Stimulated activated naive CD8-positive, alpha-beta T cell treated with anti-CD3 and anti-CD28 coated beads, Interleukin-15, amount 100 ng/mL, for 72 hours (primary cell): Measurements from ENCODE around the gene ZNF81.
"Not testable (repeated sequence)": the region's sequence is repeated elsewhere in the genome, so short reads cannot be mapped to it uniquely, and the experiment has no call there.

Source experiments
- ATAC-seq: fragments of 150-1000 bp; cut with Tn5 transposase; 2 replicates; pipeline ENCODE4 v1.10.0; 2021; ENCODE audit warnings: mild to moderate bottlenecking, moderate library complexity
- DNase-seq, 2 donors: peaks; one replicate each; pipeline ENCODE4 v3.0.0; 2021 to 2022
- H3K27ac Mint-ChIP-seq, 2 donors: one replicate each; pipeline ENCODE4 v1.8.0; 2022; ENCODE audit warnings: mild to moderate bottlenecking in 2 of 2, mixed read lengths in 2 of 2, moderate library complexity in 2 of 2
- H3K27me3 Mint-ChIP-seq: one replicate; pipeline ENCODE4 v1.8.0; 2022; ENCODE audit warnings: mixed read lengths
- H3K4me1 Mint-ChIP-seq: one replicate; pipeline ENCODE4 v1.8.0; 2022; ENCODE audit warnings: mild to moderate bottlenecking, mixed read lengths
- H3K4me3 Mint-ChIP-seq, 2 donors: one replicate each; pipeline ENCODE4 v1.8.0; 2022; ENCODE audit warnings: mild to moderate bottlenecking in 2 of 2, mixed read lengths in 2 of 2, moderate library complexity in 1 of 2
- H3K9me3 Mint-ChIP-seq, 2 donors: one replicate each; pipeline ENCODE4 v1.8.0; 2022; ENCODE audit warnings: mixed read lengths in 2 of 2

The ZNF81 gene

DNA sequence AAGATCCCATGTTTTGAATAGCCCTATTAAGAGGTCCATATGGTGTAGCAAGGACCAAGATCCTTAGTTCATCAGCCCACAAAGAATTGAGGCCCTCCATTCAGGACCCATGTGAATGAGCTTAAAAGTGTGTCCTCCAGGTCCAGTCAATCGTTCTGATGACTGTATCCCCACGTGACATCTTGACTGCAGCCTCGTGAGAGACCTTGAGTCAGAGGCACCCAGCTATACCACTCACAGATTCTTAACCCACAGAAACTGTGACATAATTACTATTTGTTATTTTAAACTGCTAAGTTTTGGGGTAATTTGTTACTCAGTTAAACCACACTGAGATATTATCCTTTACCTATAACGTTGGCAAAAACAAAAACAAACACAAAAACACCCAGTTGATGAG is 104.7 kb downstream of the ZNF81 start:
- H3K27ac Mint-ChIP-seq: no peak overlapping the region
- H3K9me3 Mint-ChIP-seq: peaks cover 0 to 9% of the 10 kb centered on the region in 2 donors
- ATAC-seq: no peak
- DNase-seq: no peak
- no peak overlapping the region for H3K4me3 Mint-ChIP-seq
- peaks cover 8% of the 10 kb centered on the region for H3K4me1 Mint-ChIP-seq
- H3K27me3 Mint-ChIP-seq: no peaks in the 10 kb centered on the region

DNA sequence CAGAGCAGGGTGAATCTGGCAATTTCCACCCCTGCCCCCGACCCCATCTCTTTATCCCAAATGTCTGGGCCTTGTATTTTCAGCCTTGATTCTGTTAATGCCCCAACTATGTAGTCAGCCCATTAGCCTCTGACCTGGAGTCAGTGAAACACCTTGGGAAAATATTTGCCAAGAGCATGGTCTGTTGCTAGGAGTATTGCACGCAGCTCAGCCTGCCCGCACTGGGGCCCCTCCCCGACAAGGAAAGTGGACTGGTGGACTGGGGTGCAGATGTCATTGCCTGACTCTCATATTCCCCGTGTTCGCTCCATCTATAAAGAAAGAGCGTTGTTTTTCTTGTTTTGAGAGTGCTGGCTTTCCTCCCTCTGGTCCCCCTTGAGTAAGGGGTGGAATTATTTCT is 118.6 kb downstream of the ZNF81 start:
- not testable (repeated sequence) for H3K27ac Mint-ChIP-seq, ATAC-seq, DNase-seq, H3K4me1 Mint-ChIP-seq, H3K27me3 Mint-ChIP-seq, H3K4me3 Mint-ChIP-seq
- peaks cover 0 to 10% of the 10 kb centered on the region in 2 donors for H3K9me3 Mint-ChIP-seq

DNA sequence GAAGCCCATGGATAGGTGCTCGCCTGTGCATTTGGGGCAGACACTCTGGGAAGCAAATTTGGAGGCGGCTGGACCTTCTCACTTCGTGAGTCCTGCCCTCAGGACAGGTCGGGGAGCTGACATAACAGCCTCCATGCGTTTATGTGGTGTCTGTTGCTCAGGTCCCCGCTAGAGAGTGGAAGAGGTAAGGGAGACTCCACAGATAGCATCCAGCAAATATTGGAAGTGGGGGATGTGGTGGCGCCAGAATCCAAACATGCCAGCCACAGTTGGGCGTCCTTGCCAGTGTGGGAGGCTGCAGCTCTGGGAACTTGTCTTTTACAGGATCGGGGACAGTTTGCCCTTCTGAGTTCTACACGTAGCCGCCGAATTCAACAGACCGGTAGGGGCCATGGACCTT is 119.3 kb downstream of the ZNF81 start:
- Mint-ChIP-seq H3K4me1 (no peaks in the 10 kb centered on the region), H3K27ac (no peak overlapping the region), H3K27me3 (no peaks in the 10 kb centered on the region), H3K9me3 (peaks cover 0 to 3% of the 10 kb centered on the region in 2 donors), H3K4me3 (no peak overlapping the region)
- ATAC-seq: no peak
- DNase-seq: no peak

DNA sequence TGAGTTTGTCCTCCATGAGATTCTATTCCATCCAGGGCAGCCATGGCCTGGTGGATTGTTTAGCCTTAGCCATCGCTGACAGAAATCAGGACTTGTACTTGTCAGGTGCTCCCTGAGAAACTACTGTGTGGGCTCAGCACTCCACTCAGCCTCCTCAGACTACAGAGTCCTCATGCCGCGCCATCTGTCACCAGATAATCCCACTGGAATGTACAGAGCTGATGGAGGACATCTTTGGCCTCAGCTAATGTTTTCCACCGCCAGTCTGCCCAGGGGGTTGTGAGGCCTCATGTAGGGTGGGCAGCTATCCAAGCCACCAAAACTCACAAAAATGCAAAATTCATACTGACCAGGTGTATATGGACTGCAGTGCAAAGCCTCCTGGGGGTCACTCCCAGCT is 121.5 kb downstream of the ZNF81 start:
- ATAC-seq, H3K27me3 Mint-ChIP-seq, H3K4me3 Mint-ChIP-seq: not testable (repeated sequence)

DNA sequence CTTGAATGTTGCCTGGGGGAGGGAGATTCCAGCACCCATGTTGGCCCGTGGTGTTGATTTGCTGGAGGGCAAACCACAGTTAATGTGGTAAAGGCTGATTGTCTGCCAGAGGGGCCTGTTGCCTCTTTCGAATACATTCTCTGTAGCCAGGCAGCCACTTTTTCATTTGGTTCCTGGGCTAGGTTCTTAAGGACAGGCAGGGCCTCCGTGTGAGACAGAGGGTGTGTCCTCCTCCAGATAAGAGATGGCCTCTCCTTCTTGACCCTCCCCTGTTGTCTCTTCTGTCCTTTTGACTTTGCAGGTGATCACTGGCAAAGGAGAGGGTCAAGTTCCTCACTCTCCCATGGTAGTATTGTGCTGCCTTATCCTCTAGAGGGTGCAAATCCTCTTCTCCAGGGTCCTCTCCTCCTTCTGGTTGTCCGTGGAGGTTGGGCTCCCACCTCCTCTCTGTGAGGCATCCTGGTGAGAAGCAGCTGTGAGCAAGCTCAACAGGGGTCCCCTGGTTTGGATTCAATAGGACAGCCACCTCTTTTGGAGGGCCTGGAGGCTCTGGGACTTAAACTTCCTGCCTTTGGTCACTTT is 122.2 kb downstream of the ZNF81 start:
- ATAC-seq (peak; percentile 79), DNase-seq (peak; percentile 13 to 19)
- no peak overlapping the region for H3K4me3 Mint-ChIP-seq
- H3K9me3 Mint-ChIP-seq: no peaks in the 10 kb centered on the region
- H3K27ac Mint-ChIP-seq: no peak overlapping the region
- no peaks in the 10 kb centered on the region for H3K27me3 Mint-ChIP-seq
- no peaks in the 10 kb centered on the region for H3K4me1 Mint-ChIP-seq

More for the DNA sequence above, 121.5 kb downstream of the ZNF81 start:
- DNase-seq, H3K4me1 Mint-ChIP-seq, H3K9me3 Mint-ChIP-seq, H3K27ac Mint-ChIP-seq: not testable (repeated sequence)

DNA sequence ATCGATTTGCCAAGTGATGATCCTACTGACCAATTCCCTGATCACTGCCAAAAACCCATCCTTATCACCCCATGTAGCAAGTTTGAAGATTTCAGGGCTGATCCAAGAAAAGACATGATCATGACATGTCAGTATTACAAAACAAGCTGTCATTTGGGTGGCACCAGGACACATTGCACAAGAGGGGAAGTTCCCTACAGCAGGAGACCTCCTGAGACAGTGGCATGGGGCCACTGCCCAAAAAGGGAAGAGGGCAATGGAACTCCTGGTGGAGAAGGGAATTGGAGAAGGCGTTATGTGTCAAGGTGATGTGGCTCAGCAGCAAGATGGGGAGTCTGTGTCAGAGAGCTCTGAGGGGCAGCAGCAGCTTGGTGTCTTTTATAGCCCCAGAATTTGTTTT is 123.7 kb downstream of the ZNF81 start:
- ATAC-seq (no peak), DNase-seq (no peak)
- H3K4me3 Mint-ChIP-seq: no peak overlapping the region
- H3K4me1 Mint-ChIP-seq: no peaks in the 10 kb centered on the region
- H3K27ac Mint-ChIP-seq: peak overlapping the region in 1 of 2 donors; percentile 5
- peaks cover 5 to 7% of the 10 kb centered on the region in 2 donors for H3K9me3 Mint-ChIP-seq
- no peaks in the 10 kb centered on the region for H3K27me3 Mint-ChIP-seq

DNA sequence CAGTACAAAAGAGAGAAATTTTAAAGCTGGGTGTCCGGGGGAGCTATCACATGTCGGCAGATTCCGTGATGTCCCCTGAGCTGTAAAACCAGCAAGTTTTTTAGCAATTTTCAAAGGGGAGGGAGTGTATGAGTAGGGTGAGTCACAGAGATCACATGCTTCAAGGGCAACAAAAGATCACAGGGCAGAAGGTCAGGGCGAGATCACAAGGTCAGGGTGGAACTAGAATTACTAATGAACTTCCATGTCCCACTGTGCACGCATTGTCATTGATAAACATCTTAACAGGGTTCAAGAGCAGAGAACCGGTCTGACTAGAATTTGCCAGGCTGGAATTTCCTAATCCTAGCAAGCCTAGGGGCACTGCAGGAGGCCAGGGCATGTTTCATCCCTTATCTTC is 125.1 kb downstream of the ZNF81 start:
- not testable (repeated sequence) for H3K4me3 Mint-ChIP-seq, H3K27ac Mint-ChIP-seq, ATAC-seq, H3K9me3 Mint-ChIP-seq, H3K4me1 Mint-ChIP-seq, DNase-seq, H3K27me3 Mint-ChIP-seq

DNA sequence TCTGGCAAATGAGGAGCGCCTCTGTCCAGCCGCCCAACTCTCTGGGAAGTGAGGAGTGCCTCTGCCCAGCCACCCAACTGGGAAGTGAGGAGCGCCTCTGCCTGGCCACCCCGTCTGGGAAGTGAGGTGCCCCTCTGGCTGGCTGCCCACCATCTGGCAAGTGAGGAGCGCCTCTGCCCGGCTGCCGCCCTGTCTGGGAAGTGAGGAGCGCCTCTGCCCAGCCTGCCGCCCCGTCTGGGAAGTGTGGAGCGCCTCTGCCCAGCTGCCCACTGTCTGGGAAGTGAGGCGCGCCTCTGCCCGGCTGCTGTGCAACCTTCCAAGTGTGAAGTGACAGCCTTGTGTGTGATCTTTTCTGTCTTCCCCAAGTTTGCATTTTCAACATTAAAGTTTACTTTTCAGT is 128.8 kb downstream of the ZNF81 start:
- H3K9me3 Mint-ChIP-seq: peaks cover 15 to 22% of the 10 kb centered on the region in 2 donors
- H3K4me3 Mint-ChIP-seq, H3K27me3 Mint-ChIP-seq, ATAC-seq, DNase-seq, H3K27ac Mint-ChIP-seq, H3K4me1 Mint-ChIP-seq: not testable (repeated sequence)
